HepG2 (cell line): ENCODE results near the gene RNASE13. TPM values are rescaled to one million over a fixed set of nuclear protein-coding genes. Genes with fewer than 3 reads are reported as not detected.

ENCODE experiments used
- ATF4 ChIP-seq, 2 experiments: fragments of 450-650 bp in 1 of 2; sonication (generic) in 1 of 2; formaldehyde crosslinking; IDR thresholded peaks; 2 replicates each; pipeline versions ENCODE4 v1.5.0 to v1.8.0; 2020 to 2022; ENCODE audit warnings: mild to moderate bottlenecking in 1 of 2, missing genetic modification reagents in 1 of 2
- EZH2 ChIP-seq: conservative IDR thresholded peaks from 2 replicates; pipeline ENCODE4 v1.6.1; 2012; ENCODE audit warnings: mild to moderate bottlenecking, low read depth, low read length, moderate library complexity
- ISL2 ChIP-seq: sonication (generic); formaldehyde crosslinking; IDR thresholded peaks from 2 replicates; pipeline ENCODE4 v1.5.0; 2020; ENCODE audit warnings: missing genetic modification reagents
- MED1 ChIP-seq: sonication (generic); formaldehyde crosslinking; IDR thresholded peaks from 2 replicates; pipeline ENCODE4 v1.4.0; 2020; ENCODE audit warnings: missing genetic modification reagents
- PAF1 ChIP-seq: IDR thresholded peaks from 2 replicates; pipeline ENCODE4 v1.6.1; 2016; ENCODE audit warnings: missing genetic modification reagents, missing compliant biosample characterization
- SMAD1 ChIP-seq: sonication (generic); formaldehyde crosslinking; IDR thresholded peaks from 2 replicates; pipeline ENCODE4 v1.4.0; 2020; ENCODE audit warnings: missing genetic modification reagents, low read depth, mild to moderate bottlenecking, borderline replicate concordance
- SOX13 ChIP-seq, 3 experiments: fragments of 450-650 bp in 1 of 3; sonication (generic) in 1 of 3; formaldehyde crosslinking in 1 of 3; IDR thresholded peaks in 2 of 3; conservative IDR thresholded peaks in 1 of 3; 2 replicates each; pipeline versions ENCODE4 v1.5.0 to v1.6.1; 2016 to 2020; ENCODE audit warnings: antibody characterized with exemption in 1 of 3, mild to moderate bottlenecking in 1 of 3, missing compliant biosample characterization in 1 of 3, missing genetic modification reagents in 1 of 3, moderate library complexity in 1 of 3
- ZBTB38 ChIP-seq: sonication (generic); formaldehyde crosslinking; IDR thresholded peaks from 2 replicates; pipeline ENCODE4 v1.5.1; 2020; ENCODE audit warnings: mild to moderate bottlenecking, missing genetic modification reagents
- ZNF44 ChIP-seq: sonication (generic); formaldehyde crosslinking; IDR thresholded peaks from 2 replicates; pipeline ENCODE4 v1.5.1; 2020; ENCODE audit warnings: mild to moderate bottlenecking, missing genetic modification reagents
- ZNF546 ChIP-seq: sonication (generic); formaldehyde crosslinking; conservative IDR thresholded peaks from 2 replicates; pipeline ENCODE4 v1.8.1; 2023; ENCODE audit warnings: mild to moderate bottlenecking, missing genetic modification reagents
- ZNF598 ChIP-seq: sonication (generic); formaldehyde crosslinking; IDR thresholded peaks from 2 replicates; pipeline ENCODE4 v1.5.1; 2020; ENCODE audit warnings: mild to moderate bottlenecking, missing genetic modification reagents, borderline replicate concordance
- ZNF619 ChIP-seq: sonication (generic); formaldehyde crosslinking; IDR thresholded peaks from 2 replicates; pipeline ENCODE4 v1.4.0; 2020; ENCODE audit warnings: mild to moderate bottlenecking, missing genetic modification reagents
- polyA plus RNA-seq, 8 experiments: library from polyadenylated mRNA; depleted of rRNA in 3 of 8; stranded (reverse) in 7 of 8; unstranded in 1 of 8; fragments of >200 nt; fragmentation: Illumina TruSeq in 4 of 8; extraction: Trizol in 4 of 8; gene quantifications; 2 replicates each; pipeline versions ENCODE4 v1.2.1 to v1.2.3, GENCODE V29; 2011 to 2016; ENCODE audit warnings: low read depth in 4 of 8, missing spikeins in 1 of 8, mixed read lengths in 1 of 8; ENCODE audit not compliant: insufficient read depth in 1 of 8
- total RNA-seq, 5 experiments: library from RNA; depleted of rRNA; stranded (reverse); fragments of >200 nt; fragmentation: Illumina TruSeq; extraction: Trizol; gene quantifications; 2 replicates each; pipeline ENCODE4 v1.2.3, GENCODE V29; 2016; ENCODE audit warnings: low read depth in 1 of 5
- TF ChIP-seq, protein P1 (sequence below): sonication (generic); formaldehyde crosslinking; IDR thresholded peaks from 2 replicates; pipeline ENCODE4; 2020; ENCODE audit warnings: missing genetic modification reagents, mild to moderate bottlenecking, borderline replicate concordance
- TF ChIP-seq, protein P2 (sequence below): sonication (generic); formaldehyde crosslinking; IDR thresholded peaks from 2 replicates; pipeline ENCODE4 v1.5.1; 2020; ENCODE audit warnings: mild to moderate bottlenecking, moderate library complexity, missing genetic modification reagents
- TF ChIP-seq, protein P3 (sequence below): sonication (generic); formaldehyde crosslinking; IDR thresholded peaks from 2 replicates; pipeline ENCODE4 v1.4.0; 2020; ENCODE audit warnings: missing genetic modification reagents, mild to moderate bottlenecking, borderline replicate concordance

The RNASE13 gene
- total and polyA plus RNA-seq, 2 of the 13 experiments (the other 11 are each of a cell fraction or from before 2014, with no cell fraction given) = 1.0 TPM; not detected in 1

DNA sequence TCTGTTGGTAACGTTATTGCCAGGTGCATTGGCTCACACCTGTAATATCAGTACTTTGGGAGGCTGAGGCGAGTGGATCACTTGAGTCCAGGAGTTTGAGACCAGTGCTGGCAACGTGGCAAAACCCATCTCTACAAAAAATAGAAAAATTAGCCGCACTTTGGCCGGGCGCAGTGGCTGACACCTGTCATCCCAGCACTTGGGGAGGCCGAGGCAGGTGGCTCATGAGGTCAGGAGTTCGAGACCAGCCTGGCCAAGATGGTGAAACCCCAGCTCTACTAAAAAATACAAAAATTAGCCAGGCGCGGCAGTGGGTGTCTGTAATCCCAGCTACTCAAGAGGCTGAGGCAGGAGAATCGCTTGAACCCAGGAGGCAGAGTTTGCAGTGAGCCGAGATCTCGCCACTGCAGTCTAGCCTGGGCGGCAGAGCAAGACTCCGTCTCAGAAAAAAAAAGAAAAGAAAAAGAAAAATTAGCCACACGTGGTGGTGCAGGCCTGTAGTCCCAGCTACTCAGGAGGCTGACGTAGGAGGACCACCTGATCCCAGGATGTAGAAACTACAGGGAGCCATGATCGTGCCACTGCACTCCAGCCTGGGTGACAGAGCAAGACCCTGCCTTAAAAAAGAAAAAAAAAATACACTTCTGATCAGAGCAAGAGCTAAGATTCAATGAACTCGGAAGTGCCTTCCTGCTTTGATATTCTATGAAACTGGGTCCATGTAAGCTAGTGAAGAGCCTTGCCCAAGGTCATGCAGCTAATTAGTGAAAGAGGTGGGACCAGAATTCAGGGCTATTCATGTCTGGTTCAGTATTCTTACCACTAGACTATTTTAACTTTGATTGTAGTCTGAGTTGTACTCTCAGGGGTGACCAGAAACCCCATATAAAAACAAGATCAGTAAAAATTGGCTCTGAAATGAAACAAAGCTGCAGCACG lies 18.8 kb upstream of the RNASE13 start (continued):
- no peak for TF ChIP-seq PAF1 (CRISPR knock-in tag)
- no peak for TF ChIP-seq ZNF619 (CRISPR knock-in tag)
- no peak for TF ChIP-seq ZNF546 (CRISPR knock-in tag)
- TF ChIP-seq MED1 (CRISPR knock-in tag) = peak; percentile 24; the same call in 1 of the 2 replicates
- TF ChIP-seq, protein P1, sequence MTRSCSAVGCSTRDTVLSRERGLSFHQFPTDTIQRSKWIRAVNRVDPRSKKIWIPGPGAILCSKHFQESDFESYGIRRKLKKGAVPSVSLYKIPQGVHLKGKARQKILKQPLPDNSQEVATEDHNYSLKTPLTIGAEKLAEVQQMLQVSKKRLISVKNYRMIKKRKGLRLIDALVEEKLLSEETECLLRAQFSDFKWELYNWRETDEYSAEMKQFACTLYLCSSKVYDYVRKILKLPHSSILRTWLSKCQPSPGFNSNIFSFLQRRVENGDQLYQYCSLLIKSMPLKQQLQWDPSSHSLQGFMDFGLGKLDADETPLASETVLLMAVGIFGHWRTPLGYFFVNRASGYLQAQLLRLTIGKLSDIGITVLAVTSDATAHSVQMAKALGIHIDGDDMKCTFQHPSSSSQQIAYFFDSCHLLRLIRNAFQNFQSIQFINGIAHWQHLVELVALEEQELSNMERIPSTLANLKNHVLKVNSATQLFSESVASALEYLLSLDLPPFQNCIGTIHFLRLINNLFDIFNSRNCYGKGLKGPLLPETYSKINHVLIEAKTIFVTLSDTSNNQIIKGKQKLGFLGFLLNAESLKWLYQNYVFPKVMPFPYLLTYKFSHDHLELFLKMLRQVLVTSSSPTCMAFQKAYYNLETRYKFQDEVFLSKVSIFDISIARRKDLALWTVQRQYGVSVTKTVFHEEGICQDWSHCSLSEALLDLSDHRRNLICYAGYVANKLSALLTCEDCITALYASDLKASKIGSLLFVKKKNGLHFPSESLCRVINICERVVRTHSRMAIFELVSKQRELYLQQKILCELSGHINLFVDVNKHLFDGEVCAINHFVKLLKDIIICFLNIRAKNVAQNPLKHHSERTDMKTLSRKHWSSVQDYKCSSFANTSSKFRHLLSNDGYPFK (CRISPR knock-in tag) = peak; percentile 62; the same call in 1 of the 2 replicates
- TF ChIP-seq ZNF44 (CRISPR knock-in tag) = 0 out of 2 replicates have a peak, but pooled peaks have one; percentile 4
- TF ChIP-seq ZBTB38 = peak; percentile 83; the same call in 1 of the 2 replicates
- TF ChIP-seq SMAD1 (CRISPR knock-in tag) = 0 out of 2 replicates have a peak, but pooled peaks have one; percentile 51
- TF ChIP-seq, protein P2, sequence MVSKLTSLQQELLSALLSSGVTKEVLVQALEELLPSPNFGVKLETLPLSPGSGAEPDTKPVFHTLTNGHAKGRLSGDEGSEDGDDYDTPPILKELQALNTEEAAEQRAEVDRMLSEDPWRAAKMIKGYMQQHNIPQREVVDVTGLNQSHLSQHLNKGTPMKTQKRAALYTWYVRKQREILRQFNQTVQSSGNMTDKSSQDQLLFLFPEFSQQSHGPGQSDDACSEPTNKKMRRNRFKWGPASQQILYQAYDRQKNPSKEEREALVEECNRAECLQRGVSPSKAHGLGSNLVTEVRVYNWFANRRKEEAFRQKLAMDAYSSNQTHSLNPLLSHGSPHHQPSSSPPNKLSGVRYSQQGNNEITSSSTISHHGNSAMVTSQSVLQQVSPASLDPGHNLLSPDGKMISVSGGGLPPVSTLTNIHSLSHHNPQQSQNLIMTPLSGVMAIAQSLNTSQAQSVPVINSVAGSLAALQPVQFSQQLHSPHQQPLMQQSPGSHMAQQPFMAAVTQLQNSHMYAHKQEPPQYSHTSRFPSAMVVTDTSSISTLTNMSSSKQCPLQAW (CRISPR knock-in tag) = 0 out of 2 replicates have a peak, but pooled peaks have one; percentile 33
- TF ChIP-seq SOX13 (IDR thresholded peaks at IDR 0.05) = no peak
- TF ChIP-seq SOX13 (CRISPR knock-in tag; conservative IDR thresholded peaks at IDR 0.05 in 1 of 2, IDR thresholded peaks at IDR 0.05 in 1 of 2) = peak in 1 of 2 experiments; percentile 16; a peak in 1 of 4 replicates
- TF ChIP-seq EZH2 = no peak
- TF ChIP-seq ZNF598 (CRISPR knock-in tag) = peak; percentile 57; the same call in 1 of the 2 replicates
- no peak for TF ChIP-seq ATF4 (CRISPR knock-in tag; IDR thresholded peaks at IDR 0.05)
- TF ChIP-seq ISL2 (CRISPR knock-in tag) = peak; percentile 45; the same call in 1 of the 2 replicates
- TF ChIP-seq, protein P3, sequence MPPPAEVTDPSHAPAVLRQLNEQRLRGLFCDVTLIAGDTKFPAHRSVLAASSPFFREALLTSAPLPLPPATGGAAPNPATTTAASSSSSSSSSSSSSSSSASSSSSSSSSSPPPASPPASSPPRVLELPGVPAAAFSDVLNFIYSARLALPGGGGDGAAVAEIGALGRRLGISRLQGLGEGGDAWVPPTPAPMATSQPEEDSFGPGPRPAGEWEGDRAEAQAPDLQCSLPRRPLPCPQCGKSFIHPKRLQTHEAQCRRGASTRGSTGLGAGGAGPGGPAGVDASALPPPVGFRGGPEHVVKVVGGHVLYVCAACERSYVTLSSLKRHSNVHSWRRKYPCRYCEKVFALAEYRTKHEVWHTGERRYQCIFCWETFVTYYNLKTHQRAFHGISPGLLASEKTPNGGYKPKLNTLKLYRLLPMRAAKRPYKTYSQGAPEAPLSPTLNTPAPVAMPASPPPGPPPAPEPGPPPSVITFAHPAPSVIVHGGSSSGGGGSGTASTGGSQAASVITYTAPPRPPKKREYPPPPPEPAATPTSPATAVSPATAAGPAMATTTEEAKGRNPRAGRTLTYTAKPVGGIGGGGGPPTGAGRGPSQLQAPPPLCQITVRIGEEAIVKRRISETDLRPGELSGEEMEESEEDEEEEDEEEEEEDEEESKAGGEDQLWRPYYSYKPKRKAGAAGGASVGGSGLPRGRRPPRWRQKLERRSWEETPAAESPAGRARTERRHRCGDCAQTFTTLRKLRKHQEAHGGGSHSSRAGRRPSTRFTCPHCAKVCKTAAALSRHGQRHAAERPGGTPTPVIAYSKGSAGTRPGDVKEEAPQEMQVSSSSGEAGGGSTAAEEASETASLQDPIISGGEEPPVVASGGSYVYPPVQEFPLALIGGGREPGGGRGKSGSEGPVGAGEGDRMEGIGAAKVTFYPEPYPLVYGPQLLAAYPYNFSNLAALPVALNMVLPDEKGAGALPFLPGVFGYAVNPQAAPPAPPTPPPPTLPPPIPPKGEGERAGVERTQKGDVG (CRISPR knock-in tag) = 0 out of 2 replicates have a peak, but pooled peaks have one; percentile 37
